WTC11 (cell line): ENCODE measurements around the gene MREG. TPM values are rescaled to one million over a fixed set of nuclear protein-coding genes. Genes with fewer than 3 reads are reported as not detected.
A peak's percentile ranks its signal among the peaks of the same experiment; 100 is the strongest.

Experiments
- ATAC-seq: fragments of 200-7000 bp; cut with Tn5 transposase; 2 replicates; pipeline ENCODE4 v1.10.0; 2021; ENCODE audit warnings: mild to moderate bottlenecking, moderate library complexity
- CTCF ChIA-PET: fragments of 300-600 bp; sonication (Branson Sonifier 250); formaldehyde crosslinking; loops from one replicate; lab custom pipeline; 2021; ENCODE audit warnings: antibody characterized with exemption; lab: Charles Lee
- POLR2A ChIA-PET: fragments of 350-600 bp; sonication (Branson Sonifier 250); formaldehyde crosslinking; loops from one replicate; lab custom pipeline; 2021; ENCODE audit warnings: antibody characterized with exemption; lab: Charles Lee
- DNase-seq: peaks from one replicate; pipeline ENCODE4 v3.0.0; 2021; ENCODE audit warnings: low spot score
- H3K27ac Mint-ChIP-seq: 2 replicates; pipeline ENCODE4 v1.8.0; 2021; ENCODE audit warnings: mixed read lengths
- H3K27me3 Mint-ChIP-seq: 2 replicates; pipeline ENCODE4 v1.8.0; 2021; ENCODE audit warnings: low read depth, mild to moderate bottlenecking, moderate library complexity, mixed read lengths
- H3K36me3 Mint-ChIP-seq: 2 replicates; pipeline ENCODE4 v1.8.0; 2021; ENCODE audit warnings: mixed read lengths
- H3K4me1 Mint-ChIP-seq: 2 replicates; pipeline ENCODE4 v1.8.0; 2022; ENCODE audit warnings: mixed read lengths
- H3K4me3 Mint-ChIP-seq: 2 replicates; pipeline ENCODE4 v1.8.0; 2021; ENCODE audit warnings: mild to moderate bottlenecking, moderate library complexity, mixed read lengths
- H3K9me3 Mint-ChIP-seq: 2 replicates; pipeline ENCODE4 v1.8.0; 2021; ENCODE audit warnings: mixed read lengths
- CBFB ChIP-seq: sonication (generic); formaldehyde crosslinking; IDR thresholded peaks from 2 replicates; pipeline ENCODE4 v1.8.1; 2022; ENCODE audit warnings: mild to moderate bottlenecking, low read depth, missing genetic modification reagents
- CREM ChIP-seq: sonication (generic); formaldehyde crosslinking; IDR thresholded peaks from 2 replicates; pipeline ENCODE4 v1.8.1; 2022; ENCODE audit warnings: mild to moderate bottlenecking, missing genetic modification reagents, moderate library complexity
- FOXJ3 ChIP-seq: sonication (generic); formaldehyde crosslinking; IDR thresholded peaks from 2 replicates; pipeline ENCODE4 v1.9.0; 2021; ENCODE audit warnings: missing genetic modification reagents, mild to moderate bottlenecking, borderline replicate concordance
- JAZF1 ChIP-seq: fragments of 250-450 bp; sonication (Bioruptor Pico); IDR thresholded peaks from 2 replicates; pipeline ENCODE4 v1.9.0; 2021; ENCODE audit warnings: moderate library complexity, mild to moderate bottlenecking, inconsistent platforms
- MYBL2 ChIP-seq: sonication (generic); formaldehyde crosslinking; IDR thresholded peaks from 2 replicates; pipeline ENCODE4 v1.8.1; 2023; ENCODE audit warnings: mild to moderate bottlenecking, moderate library complexity, missing genetic modification reagents
- RORB ChIP-seq: fragments of 250-450 bp; sonication (Bioruptor Pico); IDR thresholded peaks from 2 replicates; pipeline ENCODE4 v1.9.0; 2021; ENCODE audit warnings: mild to moderate bottlenecking
- SOX15 ChIP-seq: fragments of 250-450 bp; sonication (Bioruptor Pico); IDR thresholded peaks from 2 replicates; pipeline ENCODE4 v1.9.0; 2021; ENCODE audit warnings: mild to moderate bottlenecking
- TEAD1 ChIP-seq: sonication (generic); formaldehyde crosslinking; IDR thresholded peaks from 2 replicates; pipeline ENCODE4 v1.8.0; 2022; ENCODE audit warnings: mild to moderate bottlenecking, missing genetic modification reagents
- TEAD4 ChIP-seq: sonication (generic); formaldehyde crosslinking; IDR thresholded peaks from 2 replicates; pipeline ENCODE4 v1.8.0; 2022; ENCODE audit warnings: mild to moderate bottlenecking, missing genetic modification reagents
- ZBTB21 ChIP-seq: sonication (generic); formaldehyde crosslinking; IDR thresholded peaks from 2 replicates; pipeline ENCODE4 v1.8.1; 2023; ENCODE audit warnings: mild to moderate bottlenecking, missing genetic modification reagents, borderline replicate concordance
- ZNF121 ChIP-seq: sonication (generic); formaldehyde crosslinking; IDR thresholded peaks from 2 replicates; pipeline ENCODE4 v1.8.0; 2023; ENCODE audit warnings: missing genetic modification reagents
- total RNA-seq: library from RNA; stranded (reverse); gene quantifications from 3 replicates; pipeline ENCODE4 v1.2.3, GENCODE V29; 2021
- TF ChIP-seq, protein P1 (sequence below): sonication (generic); formaldehyde crosslinking; IDR thresholded peaks from 2 replicates; pipeline ENCODE4 v1.8.1; 2023; ENCODE audit warnings: mild to moderate bottlenecking, missing genetic modification reagents
- TF ChIP-seq, protein P2 (sequence below): sonication (generic); formaldehyde crosslinking; IDR thresholded peaks from 2 replicates; pipeline ENCODE4 v1.8.1; 2022; ENCODE audit warnings: mild to moderate bottlenecking, moderate library complexity, missing genetic modification reagents
- TF ChIP-seq, protein P3 (sequence below): fragments of 250-450 bp; sonication (Bioruptor Pico); IDR thresholded peaks from 2 replicates; pipeline ENCODE4 v1.9.0; 2021; ENCODE audit warnings: mild to moderate bottlenecking, borderline replicate concordance
- TF ChIP-seq, protein P4 (sequence below): sonication (generic); formaldehyde crosslinking; IDR thresholded peaks from 2 replicates; pipeline ENCODE4 v1.8.1; 2022; ENCODE audit warnings: missing genetic modification reagents, borderline replicate concordance
- TF ChIP-seq, protein P5 (sequence below): sonication (generic); formaldehyde crosslinking; IDR thresholded peaks from 2 replicates; pipeline ENCODE4 v1.8.0; 2023; ENCODE audit warnings: missing genetic modification reagents
- TF ChIP-seq, protein P6 (sequence below): sonication (generic); formaldehyde crosslinking; IDR thresholded peaks from 2 replicates; pipeline ENCODE4 v1.8.0; 2022; ENCODE audit warnings: mild to moderate bottlenecking, missing genetic modification reagents

The MREG gene
- total RNA-seq, 1 experiment from 2014 or later, result 23.8 TPM

DNA sequence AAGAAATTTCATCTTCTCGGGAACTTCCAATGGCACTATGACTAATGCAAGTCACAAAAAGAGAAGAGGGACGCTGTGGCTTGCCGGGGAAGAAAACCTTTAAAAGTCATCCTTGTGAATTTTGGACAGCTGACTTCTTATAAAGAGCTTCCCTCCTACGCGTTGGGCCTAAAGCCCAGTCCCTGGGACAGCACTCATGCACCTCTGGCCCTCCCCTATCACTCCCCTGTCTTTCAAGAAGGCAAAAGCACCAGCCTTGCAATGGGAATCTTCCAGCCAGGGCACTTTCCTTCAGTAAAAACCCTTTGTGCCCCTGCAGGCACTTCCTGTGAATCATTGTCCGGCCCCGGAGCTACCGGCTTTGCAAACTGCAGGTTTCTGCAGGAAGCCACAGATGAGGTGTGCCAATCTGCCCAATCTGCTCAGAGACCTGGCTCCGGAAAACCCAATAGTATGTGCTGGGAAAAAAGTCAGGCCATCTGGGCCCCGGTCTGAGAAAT is 7.1 kb downstream of the MREG start:
- DNase-seq, result peak; percentile 50
- TF ChIP-seq, protein P1, sequence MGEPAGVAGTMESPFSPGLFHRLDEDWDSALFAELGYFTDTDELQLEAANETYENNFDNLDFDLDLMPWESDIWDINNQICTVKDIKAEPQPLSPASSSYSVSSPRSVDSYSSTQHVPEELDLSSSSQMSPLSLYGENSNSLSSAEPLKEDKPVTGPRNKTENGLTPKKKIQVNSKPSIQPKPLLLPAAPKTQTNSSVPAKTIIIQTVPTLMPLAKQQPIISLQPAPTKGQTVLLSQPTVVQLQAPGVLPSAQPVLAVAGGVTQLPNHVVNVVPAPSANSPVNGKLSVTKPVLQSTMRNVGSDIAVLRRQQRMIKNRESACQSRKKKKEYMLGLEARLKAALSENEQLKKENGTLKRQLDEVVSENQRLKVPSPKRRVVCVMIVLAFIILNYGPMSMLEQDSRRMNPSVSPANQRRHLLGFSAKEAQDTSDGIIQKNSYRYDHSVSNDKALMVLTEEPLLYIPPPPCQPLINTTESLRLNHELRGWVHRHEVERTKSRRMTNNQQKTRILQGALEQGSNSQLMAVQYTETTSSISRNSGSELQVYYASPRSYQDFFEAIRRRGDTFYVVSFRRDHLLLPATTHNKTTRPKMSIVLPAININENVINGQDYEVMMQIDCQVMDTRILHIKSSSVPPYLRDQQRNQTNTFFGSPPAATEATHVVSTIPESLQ (CRISPR knock-in tag), result no peak
- TF ChIP-seq TEAD1 (CRISPR knock-in tag) (0 out of 2 replicates have a peak, but pooled peaks have one; percentile 28), ZBTB21 (CRISPR knock-in tag) (no peak), FOXJ3 (no peak), CREM (no peak), CBFB (CRISPR knock-in tag) (no peak)
- TF ChIP-seq, protein P2, sequence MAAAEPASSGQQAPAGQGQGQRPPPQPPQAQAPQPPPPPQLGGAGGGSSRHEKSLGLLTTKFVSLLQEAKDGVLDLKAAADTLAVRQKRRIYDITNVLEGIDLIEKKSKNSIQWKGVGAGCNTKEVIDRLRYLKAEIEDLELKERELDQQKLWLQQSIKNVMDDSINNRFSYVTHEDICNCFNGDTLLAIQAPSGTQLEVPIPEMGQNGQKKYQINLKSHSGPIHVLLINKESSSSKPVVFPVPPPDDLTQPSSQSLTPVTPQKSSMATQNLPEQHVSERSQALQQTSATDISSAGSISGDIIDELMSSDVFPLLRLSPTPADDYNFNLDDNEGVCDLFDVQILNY (CRISPR knock-in tag), result no peak
- TF ChIP-seq, protein P3, sequence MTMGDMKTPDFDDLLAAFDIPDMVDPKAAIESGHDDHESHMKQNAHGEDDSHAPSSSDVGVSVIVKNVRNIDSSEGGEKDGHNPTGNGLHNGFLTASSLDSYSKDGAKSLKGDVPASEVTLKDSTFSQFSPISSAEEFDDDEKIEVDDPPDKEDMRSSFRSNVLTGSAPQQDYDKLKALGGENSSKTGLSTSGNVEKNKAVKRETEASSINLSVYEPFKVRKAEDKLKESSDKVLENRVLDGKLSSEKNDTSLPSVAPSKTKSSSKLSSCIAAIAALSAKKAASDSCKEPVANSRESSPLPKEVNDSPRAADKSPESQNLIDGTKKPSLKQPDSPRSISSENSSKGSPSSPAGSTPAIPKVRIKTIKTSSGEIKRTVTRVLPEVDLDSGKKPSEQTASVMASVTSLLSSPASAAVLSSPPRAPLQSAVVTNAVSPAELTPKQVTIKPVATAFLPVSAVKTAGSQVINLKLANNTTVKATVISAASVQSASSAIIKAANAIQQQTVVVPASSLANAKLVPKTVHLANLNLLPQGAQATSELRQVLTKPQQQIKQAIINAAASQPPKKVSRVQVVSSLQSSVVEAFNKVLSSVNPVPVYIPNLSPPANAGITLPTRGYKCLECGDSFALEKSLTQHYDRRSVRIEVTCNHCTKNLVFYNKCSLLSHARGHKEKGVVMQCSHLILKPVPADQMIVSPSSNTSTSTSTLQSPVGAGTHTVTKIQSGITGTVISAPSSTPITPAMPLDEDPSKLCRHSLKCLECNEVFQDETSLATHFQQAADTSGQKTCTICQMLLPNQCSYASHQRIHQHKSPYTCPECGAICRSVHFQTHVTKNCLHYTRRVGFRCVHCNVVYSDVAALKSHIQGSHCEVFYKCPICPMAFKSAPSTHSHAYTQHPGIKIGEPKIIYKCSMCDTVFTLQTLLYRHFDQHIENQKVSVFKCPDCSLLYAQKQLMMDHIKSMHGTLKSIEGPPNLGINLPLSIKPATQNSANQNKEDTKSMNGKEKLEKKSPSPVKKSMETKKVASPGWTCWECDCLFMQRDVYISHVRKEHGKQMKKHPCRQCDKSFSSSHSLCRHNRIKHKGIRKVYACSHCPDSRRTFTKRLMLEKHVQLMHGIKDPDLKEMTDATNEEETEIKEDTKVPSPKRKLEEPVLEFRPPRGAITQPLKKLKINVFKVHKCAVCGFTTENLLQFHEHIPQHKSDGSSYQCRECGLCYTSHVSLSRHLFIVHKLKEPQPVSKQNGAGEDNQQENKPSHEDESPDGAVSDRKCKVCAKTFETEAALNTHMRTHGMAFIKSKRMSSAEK (CRISPR knock-in tag), result no peak
- peaks cover 2% of the 10 kb centered on the region for H3K36me3 Mint-ChIP-seq
- ChIA-PET CTCF (interaction anchor here (0.9 to 2.0 kb wide), 4 partner anchors 17 to 103 kb away, joined by 4 to 12 read pairs (median 6); partner anchors contain the start of gene XRCC5), POLR2A (interaction anchor here (0.6 to 1.6 kb wide), 3 partner anchors 22 to 75 kb away, joined by 3 to 5 read pairs (median 4); no protein-coding TSS in a partner anchor)
- H3K9me3 Mint-ChIP-seq, result no peaks in the 10 kb centered on the region; the same call in 1 of the 2 replicates
- no peaks in the 10 kb centered on the region for H3K27me3 Mint-ChIP-seq
- H3K4me1 Mint-ChIP-seq, result peaks cover 56% of the 10 kb centered on the region
- peak overlapping the region; percentile 8; the same call in 1 of the 2 replicates for H3K4me3 Mint-ChIP-seq
- peak; percentile 81 for ATAC-seq
- peak overlapping the region; percentile 63 for H3K27ac Mint-ChIP-seq

DNA sequence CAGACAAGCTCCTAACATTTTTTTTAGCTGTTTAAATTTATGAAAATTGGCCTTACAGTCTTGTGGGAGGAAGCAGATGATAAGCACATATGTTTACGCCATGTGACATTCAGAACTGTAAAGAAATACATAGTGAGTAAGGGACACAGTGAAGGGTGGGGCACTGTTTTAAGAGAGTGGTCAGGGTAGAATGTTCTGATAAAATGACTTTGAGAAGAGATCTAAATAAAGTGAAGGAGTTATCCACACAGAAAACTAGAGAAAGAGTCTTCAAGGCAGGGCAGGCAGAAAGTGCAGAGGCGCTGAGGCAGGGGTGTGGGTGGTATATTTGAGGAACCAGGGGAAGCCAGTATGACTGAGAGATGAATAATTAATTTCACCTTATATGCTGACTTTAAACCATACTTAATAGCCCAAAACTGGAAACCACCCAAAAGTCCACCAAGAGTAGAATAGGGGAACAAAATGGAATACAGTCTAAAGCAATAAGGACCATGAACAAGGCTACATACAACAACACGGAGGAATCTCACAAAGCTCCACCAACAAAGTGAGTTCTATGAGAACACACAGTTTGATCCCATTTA is 8.6 kb downstream of the MREG start:
- DNase-seq (no peak), ATAC-seq (no peak)
- Mint-ChIP-seq H3K27ac (peak overlapping the region; percentile 89), H3K27me3 (no peaks in the 10 kb centered on the region), H3K4me3 (no peak overlapping the region), H3K9me3 (no peaks in the 10 kb centered on the region), H3K4me1 (peaks cover 54% of the 10 kb centered on the region), H3K36me3 (no peaks in the 10 kb centered on the region)
- ChIA-PET POLR2A (no interaction called here), CTCF (interaction anchor here (0.9 kb wide), 1 partner anchor 29 kb away, joined by 3 read pairs; no protein-coding TSS in a partner anchor)
- TF ChIP-seq SOX15 (CRISPR knock-in tag) (no peak), RORB (CRISPR knock-in tag) (no peak), TEAD4 (CRISPR knock-in tag) (no peak), MYBL2 (CRISPR knock-in tag) (no peak), FOXJ3 (no peak), ZNF121 (CRISPR knock-in tag) (no peak), JAZF1 (CRISPR knock-in tag) (no peak)
- TF ChIP-seq, protein P4, sequence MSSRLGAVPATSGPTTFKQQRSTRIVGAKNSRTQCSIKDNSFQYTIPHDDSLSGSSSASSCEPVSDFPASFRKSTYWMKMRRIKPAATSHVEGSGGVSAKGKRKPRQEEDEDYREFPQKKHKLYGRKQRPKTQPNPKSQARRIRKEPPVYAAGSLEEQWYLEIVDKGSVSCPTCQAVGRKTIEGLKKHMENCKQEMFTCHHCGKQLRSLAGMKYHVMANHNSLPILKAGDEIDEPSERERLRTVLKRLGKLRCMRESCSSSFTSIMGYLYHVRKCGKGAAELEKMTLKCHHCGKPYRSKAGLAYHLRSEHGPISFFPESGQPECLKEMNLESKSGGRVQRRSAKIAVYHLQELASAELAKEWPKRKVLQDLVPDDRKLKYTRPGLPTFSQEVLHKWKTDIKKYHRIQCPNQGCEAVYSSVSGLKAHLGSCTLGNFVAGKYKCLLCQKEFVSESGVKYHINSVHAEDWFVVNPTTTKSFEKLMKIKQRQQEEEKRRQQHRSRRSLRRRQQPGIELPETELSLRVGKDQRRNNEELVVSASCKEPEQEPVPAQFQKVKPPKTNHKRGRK (CRISPR knock-in tag), result no peak
- TF ChIP-seq, protein P3 (CRISPR knock-in tag), result no peak
- TF ChIP-seq, protein P5, sequence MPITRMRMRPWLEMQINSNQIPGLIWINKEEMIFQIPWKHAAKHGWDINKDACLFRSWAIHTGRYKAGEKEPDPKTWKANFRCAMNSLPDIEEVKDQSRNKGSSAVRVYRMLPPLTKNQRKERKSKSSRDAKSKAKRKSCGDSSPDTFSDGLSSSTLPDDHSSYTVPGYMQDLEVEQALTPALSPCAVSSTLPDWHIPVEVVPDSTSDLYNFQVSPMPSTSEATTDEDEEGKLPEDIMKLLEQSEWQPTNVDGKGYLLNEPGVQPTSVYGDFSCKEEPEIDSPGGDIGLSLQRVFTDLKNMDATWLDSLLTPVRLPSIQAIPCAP (CRISPR knock-in tag), result no peak
- TF ChIP-seq, protein P6, sequence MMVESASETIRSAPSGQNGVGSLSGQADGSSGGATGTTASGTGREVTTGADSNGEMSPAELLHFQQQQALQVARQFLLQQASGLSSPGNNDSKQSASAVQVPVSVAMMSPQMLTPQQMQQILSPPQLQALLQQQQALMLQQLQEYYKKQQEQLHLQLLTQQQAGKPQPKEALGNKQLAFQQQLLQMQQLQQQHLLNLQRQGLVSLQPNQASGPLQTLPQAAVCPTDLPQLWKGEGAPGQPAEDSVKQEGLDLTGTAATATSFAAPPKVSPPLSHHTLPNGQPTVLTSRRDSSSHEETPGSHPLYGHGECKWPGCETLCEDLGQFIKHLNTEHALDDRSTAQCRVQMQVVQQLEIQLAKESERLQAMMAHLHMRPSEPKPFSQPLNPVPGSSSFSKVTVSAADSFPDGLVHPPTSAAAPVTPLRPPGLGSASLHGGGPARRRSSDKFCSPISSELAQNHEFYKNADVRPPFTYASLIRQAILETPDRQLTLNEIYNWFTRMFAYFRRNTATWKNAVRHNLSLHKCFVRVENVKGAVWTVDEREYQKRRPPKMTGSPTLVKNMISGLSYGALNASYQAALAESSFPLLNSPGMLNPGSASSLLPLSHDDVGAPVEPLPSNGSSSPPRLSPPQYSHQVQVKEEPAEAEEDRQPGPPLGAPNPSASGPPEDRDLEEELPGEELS (CRISPR knock-in tag), result no peak
